K562 (cell line): ENCODE data around the gene SRC. TPM values are rescaled to one million over a fixed set of nuclear protein-coding genes. Genes with fewer than 3 reads are reported as not detected.

Source experiments
- ATAC-seq: fragments of 200-7000 bp; cut with Tn5 transposase; 3 replicates; pipeline ENCODE4 v1.9.1; 2020; ENCODE audit warnings: moderate library complexity
- BruUV-seq: library from RNA; stranded (reverse); fragments of 400-500 nt; replicated peaks from 2 replicates; lab custom pipeline; 2021; lab: Mats Ljungman, UMichigan
- CTCF ChIA-PET: fragments of 300-600 bp; formaldehyde crosslinking; extraction: SDS; loops from one replicate; lab custom pipeline; 2021; ENCODE audit warnings: low intra/inter-chr PET ratio; lab: Yijun Ruan, JAX
- POLR2A ChIA-PET: fragments of 300-600, 350-650 bp; sonication (Branson Sonifier 250); formaldehyde crosslinking; extraction: SDS; loops from one replicate; lab custom pipeline; 2021; ENCODE audit warnings: antibody characterized with exemption, inconsistent platforms; lab: Yijun Ruan, JAX
- DNase-seq, 4 experiments: peaks; one replicate each; pipeline versions ENCODE4 v3.0.0 to v3.0.0-alpha.2; 2011 to 2018; ENCODE audit warnings: low spot score in 3 of 4, mixed read lengths in 3 of 4; ENCODE audit errors: extremely low read depth in 1 of 4
- FAIRE-seq: peaks from 2 replicates; lab custom pipeline; 2011; peaks lifted over from hg19 to GRCh38; lab: Jason Lieb, UNC
- H2AFZ ChIP-seq: 2 replicates; pipeline ENCODE4 v1.6.0; 2011; ENCODE audit warnings: low read depth, low read length, control low read depth, inconsistent platforms
- H3K27ac ChIP-seq: fragments of 200-600 bp; 3 replicates; pipeline ENCODE4 v1.8.0; 2011; ENCODE audit warnings: low read depth, mild to moderate bottlenecking, control low read depth, inconsistent platforms, low read length, moderate library complexity, mixed read lengths; ENCODE audit errors: extremely low read depth
- H3K27me3 ChIP-seq, 2 experiments: fragments of 300-600 bp in 1 of 2; 2 replicates in 1 of 2; 3 replicates in 1 of 2; pipeline versions ENCODE4 v1.6.0 to v1.8.0; 2011; ENCODE audit warnings: inconsistent platforms in 2 of 2, low read length in 2 of 2, mild to moderate bottlenecking in 1 of 2, mixed read lengths in 1 of 2, moderate library complexity in 1 of 2; ENCODE audit not compliant: control insufficient read depth in 2 of 2, insufficient read depth in 2 of 2
- H3K36me3 ChIP-seq: fragments of 300-600 bp; 3 replicates; pipeline ENCODE4 v1.8.0; 2011; ENCODE audit warnings: mild to moderate bottlenecking, low read length, inconsistent platforms; ENCODE audit not compliant: control insufficient read depth, insufficient read depth
- H3K4me1 ChIP-seq, 2 experiments: fragments of 200-600 bp in 1 of 2; replicated peaks in 1 of 2; 2 replicates in 1 of 2; 3 replicates in 1 of 2; pipeline versions ENCODE4 v1.5.1 to v1.8.0; 2011; ENCODE audit warnings: inconsistent platforms in 2 of 2, low read length in 2 of 2, mild to moderate bottlenecking in 1 of 2, mixed read lengths in 1 of 2, moderate library complexity in 1 of 2; ENCODE audit not compliant: control insufficient read depth in 2 of 2, insufficient read depth in 2 of 2
- H3K4me2 ChIP-seq: 2 replicates; pipeline ENCODE4 v1.6.1; 2011; ENCODE audit warnings: low read length, control low read depth, inconsistent platforms, mixed read lengths; ENCODE audit not compliant: insufficient read depth
- H3K4me3 ChIP-seq: fragments of 200-600 bp; sonication (generic), shearing (Covaris generic); 2 replicates; pipeline ENCODE4 v1.5.1; 2016; ENCODE audit warnings: control low read depth, inconsistent platforms
- H3K79me2 ChIP-seq: fragments of 200-600 bp; 3 replicates; pipeline ENCODE4 v1.8.0; 2011; ENCODE audit warnings: low read length, inconsistent platforms; ENCODE audit not compliant: control insufficient read depth, insufficient read depth
- H3K9ac ChIP-seq, 2 experiments: 2 replicates each; pipeline versions ENCODE4 v1.6.0 to v1.6.1; 2011; ENCODE audit warnings: low read depth in 2 of 2, low read length in 2 of 2, control low read depth in 1 of 2, inconsistent platforms in 1 of 2, mild to moderate bottlenecking in 1 of 2, mixed read lengths in 1 of 2; ENCODE audit not compliant: insufficient read depth in 1 of 2
- H3K9me1 ChIP-seq: one replicate; pipeline ENCODE4 v1.6.0; 2011; ENCODE audit warnings: inconsistent platforms, mild to moderate bottlenecking, low read length, moderate library complexity; ENCODE audit not compliant: control insufficient read depth, insufficient read depth
- H3K9me3 ChIP-seq: replicated peaks from 2 replicates; pipeline ENCODE4 v1.5.1; 2011; ENCODE audit warnings: low read depth, low read length, inconsistent platforms; ENCODE audit not compliant: control insufficient read depth, insufficient read depth
- H4K20me1 ChIP-seq: replicated peaks from 2 replicates; pipeline ENCODE4 v1.6.1; 2011; ENCODE audit warnings: low read length, inconsistent platforms, mixed read lengths; ENCODE audit not compliant: control insufficient read depth, insufficient read depth
- ARID3A ChIP-seq: IDR thresholded peaks from 2 replicates; pipeline ENCODE4 v1.6.1; 2012; ENCODE audit warnings: low read depth, low read length, improper control_type of control experiment, borderline replicate concordance
- E2F3 ChIP-seq: fragments of 250-450 bp; sonication (Bioruptor Pico); IDR thresholded peaks from 2 replicates; pipeline ENCODE4 v1.4.0; 2020; ENCODE audit warnings: mild to moderate bottlenecking
- E2F6 ChIP-seq, 2 experiments: IDR thresholded peaks; 2 replicates each; pipeline ENCODE4 v1.6.1; 2011; ENCODE audit warnings: borderline replicate concordance in 1 of 2, control low read depth in 1 of 2, low read depth in 1 of 2, low read length in 1 of 2, mild to moderate bottlenecking in 1 of 2, mixed read lengths in 1 of 2, moderate library complexity in 1 of 2; ENCODE audit not compliant: insufficient read depth in 1 of 2, insufficient read length in 1 of 2, poor library complexity in 1 of 2, severe bottlenecking in 1 of 2; ENCODE audit errors: extremely low read depth in 1 of 2
- ETV1 ChIP-seq: fragments of 450-650 bp; conservative IDR thresholded peaks from 2 replicates; pipeline ENCODE4 v1.6.1; 2016; ENCODE audit warnings: missing genetic modification characterization, control low read depth, low read depth, missing compliant biosample characterization
- KLF1 ChIP-seq: fragments of 450-650 bp; IDR thresholded peaks from 2 replicates; pipeline ENCODE4 v1.6.1; 2016; ENCODE audit warnings: missing genetic modification characterization, missing compliant biosample characterization
- NBN ChIP-seq: fragments of 450-650 bp; IDR thresholded peaks from 2 replicates; pipeline ENCODE4 v1.6.1; 2016; ENCODE audit warnings: low read depth, mild to moderate bottlenecking
- NR0B1 ChIP-seq: fragments of 450-650 bp; IDR thresholded peaks from one replicate; pipeline ENCODE4 v1.6.1; 2018; ENCODE audit warnings: mild to moderate bottlenecking, moderate library complexity; ENCODE audit not compliant: partially characterized antibody
- NUFIP1 ChIP-seq: fragments of 450-650 bp; IDR thresholded peaks from 2 replicates; pipeline ENCODE4 v1.6.1; 2018; ENCODE audit not compliant: partially characterized antibody
- SAP30 ChIP-seq: fragments of 200-600 bp; sonication (generic); IDR thresholded peaks from 2 replicates; pipeline ENCODE4 v1.6.1; 2012; ENCODE audit warnings: borderline replicate concordance, low read depth, mild to moderate bottlenecking, moderate library complexity, low read length, control low read depth, inconsistent platforms; ENCODE audit not compliant: insufficient read depth, poor library complexity, severe bottlenecking
- STAT5B ChIP-seq: fragments of 250-450 bp; sonication (Bioruptor Pico); IDR thresholded peaks from 2 replicates; pipeline ENCODE4 v1.8.0; 2021; ENCODE audit warnings: mild to moderate bottlenecking, inconsistent platforms
- THAP7 ChIP-seq: fragments of 250-450 bp; sonication (Bioruptor Pico); IDR thresholded peaks from 2 replicates; pipeline ENCODE4 v1.5.0; 2021
- ZNF384 ChIP-seq: IDR thresholded peaks from 2 replicates; pipeline ENCODE4 v1.6.1; 2012; ENCODE audit warnings: low read depth, low read length, improper control_type of control experiment
- WGBS: fragments of 100-300 bp; shearing (Covaris generic); methylation state at CpG from one replicate; pipeline ENCODE4 v1.1.6; 2016; ENCODE audit warnings: low coverage, mixed read lengths; ENCODE audit not compliant: insufficient coverage; ENCODE audit errors: missing lambda C conversion rate; 5-methylcytosine and 5-hydroxymethylcytosine counted together
- in situ Hi-C: fragments of 300-500 bp; cut with MboI; formaldehyde crosslinking; loops from 4 replicates; pipeline ENCODE4 v1.15.0; 2018; ENCODE audit warnings: inconsistent platforms, mixed read lengths
- intact Hi-C: fragments of 100-400 bp; cut with micrococcal nuclease; formaldehyde crosslinking; loops from 2 replicates; pipeline ENCODE4 v1.14.2; 2022
- polyA plus RNA-seq, 8 experiments: library from polyadenylated mRNA; depleted of rRNA in 4 of 8; stranded (reverse) in 5 of 8; unstranded in 3 of 8; fragments of >200 nt; fragmentation: Nextera tagmentation in 2 of 8; fragmentation: Illumina TruSeq in 1 of 8; extraction: Ambion mirVana in 2 of 8; extraction: Trizol in 1 of 8; gene quantifications; 2 replicates each; pipeline versions ENCODE4 v1.2.1 to v1.2.3, GENCODE V29; 2011 to 2014; ENCODE audit warnings: inconsistent platforms in 1 of 8, missing spikeins in 1 of 8
- total RNA-seq, 7 experiments: library from RNA; depleted of rRNA in 6 of 7; stranded (reverse); fragments of >200 nt in 6 of 7; fragmentation: Illumina TruSeq in 2 of 7; extraction: Trizol in 2 of 7; gene quantifications; 2 replicates each; pipeline versions ENCODE4 v1.2.1 to v1.2.3, GENCODE V29; 2011 to 2021; ENCODE audit warnings: low replicate concordance in 1 of 7

The SRC gene
- total and polyA plus RNA-seq, 9 of the 15 experiments (the other 6 are each of a cell fraction or from before 2014, with no cell fraction given), result 0.06 to 8.5 (median 3.1) TPM

GRCh38 chr20:37311710-37312355 is 34.1 kb upstream of the SRC start:
- H2AFZ ChIP-seq, result no peak overlapping the region
- in situ Hi-C loops, result no loop called here
- TF ChIP-seq E2F3 (CRISPR knock-in tag), result no peak
- no peak for TF ChIP-seq KLF1
- TF ChIP-seq ETV1 (tag), result no peak
- TF ChIP-seq SAP30, result no peak
- no peak for TF ChIP-seq E2F6 (IDR thresholded peaks at IDR 0.05; ENCODE audit: borderline replicate concordance in 1 of 2, extremely low read depth in 1 of 2, insufficient read depth in 1 of 2, insufficient read length in 1 of 2, low read depth in 1 of 2, low read length in 1 of 2, poor library complexity in 1 of 2, severe bottlenecking in 1 of 2)
- TF ChIP-seq THAP7 (CRISPR knock-in tag), result no peak
- TF ChIP-seq NBN, result no peak
- TF ChIP-seq STAT5B (CRISPR knock-in tag), result no peak
- no peak for TF ChIP-seq NR0B1
- TF ChIP-seq NUFIP1, result no peak
- TF ChIP-seq ZNF384, result no peak
- no peak for TF ChIP-seq ARID3A
- TF ChIP-seq, all 486 proteins: peak for 0
- Histone ChIP-seq H4K20me1 (peaks cover 3% of the 10 kb centered on the region; the same call in 1 of the 2 replicates), H3K27ac (no peak overlapping the region), H3K4me3 (no peak overlapping the region), H3K27me3 (no peaks in the 10 kb centered on the region), H3K36me3 (peaks cover 63% of the 10 kb centered on the region), H3K9ac (no peak overlapping the region), H3K9me3 (no peaks in the 10 kb centered on the region), H3K4me2 (no peak overlapping the region), H3K79me2 (no peaks in the 10 kb centered on the region; the same call in 2 of the 3 replicates), H3K9me1 (peaks cover 3% of the 10 kb centered on the region), H3K4me1 (peaks cover 36 to 40% of the 10 kb centered on the region in 2 experiments)
- 92% methylated on average over 15 of the region's 17 CpGs for whole genome bisulfite sequencing
- intact Hi-C loops, result no loop called here
- no TSS peak for BruUV-seq
- no peak for FAIRE-seq
- POLR2A ChIA-PET, result interaction anchor here (1.2 kb wide), 1 partner anchor 36 kb away, joined by 5 read pairs; no protein-coding TSS in a partner anchor
- DNase-seq, result no peak
- ATAC-seq, result no peak
- CTCF ChIA-PET, result no interaction called here
